HepG2 (cell line): ENCODE data around the gene SLC44A4. TPM values are rescaled to one million over a fixed set of nuclear protein-coding genes. Genes with fewer than 3 reads are reported as not detected.

Source experiments
- CAMTA2 ChIP-seq: sonication (generic); formaldehyde crosslinking; IDR thresholded peaks from 2 replicates; pipeline ENCODE4 v1.4.0; 2020; ENCODE audit warnings: mild to moderate bottlenecking, missing genetic modification reagents, borderline replicate concordance
- FOXA1 ChIP-seq, 2 experiments: fragments of 450-650 bp in 1 of 2; sonication (generic) in 1 of 2; formaldehyde crosslinking in 1 of 2; IDR thresholded peaks; 2 replicates each; pipeline versions ENCODE4 v1.4.0 to v1.6.1; 2016 to 2020; ENCODE audit warnings: missing genetic modification reagents in 1 of 2
- KMT2A ChIP-seq: sonication (generic); formaldehyde crosslinking; IDR thresholded peaks from 2 replicates; pipeline ENCODE4 v1.4.0; 2020; ENCODE audit warnings: missing genetic modification reagents
- PAWR ChIP-seq: sonication (generic); formaldehyde crosslinking; IDR thresholded peaks from 2 replicates; pipeline ENCODE4 v1.4.0; 2020; ENCODE audit warnings: missing genetic modification reagents, mild to moderate bottlenecking, borderline replicate concordance
- SMARCE1 ChIP-seq: fragments of 450-650 bp; IDR thresholded peaks from 2 replicates; pipeline ENCODE4 v1.6.1; 2017; ENCODE audit warnings: borderline replicate concordance
- TSC22D2 ChIP-seq: sonication (generic); formaldehyde crosslinking; IDR thresholded peaks from 2 replicates; pipeline ENCODE4 v1.5.1; 2020; ENCODE audit warnings: missing genetic modification reagents, mild to moderate bottlenecking, borderline replicate concordance
- ZBTB21 ChIP-seq: sonication (generic); formaldehyde crosslinking; IDR thresholded peaks from 2 replicates; pipeline ENCODE4 v1.4.0; 2020; ENCODE audit warnings: missing genetic modification reagents
- ZBTB3 ChIP-seq: sonication (generic); formaldehyde crosslinking; IDR thresholded peaks from 2 replicates; pipeline ENCODE4 v1.4.0; 2020; ENCODE audit warnings: low read depth, mild to moderate bottlenecking, moderate library complexity, missing genetic modification reagents, borderline replicate concordance
- ZC3H4 ChIP-seq: sonication (generic); formaldehyde crosslinking; IDR thresholded peaks from 2 replicates; pipeline ENCODE4 v1.4.0; 2020; ENCODE audit warnings: missing genetic modification reagents, borderline replicate concordance
- ZKSCAN8 ChIP-seq: IDR thresholded peaks from 2 replicates; pipeline ENCODE4 v1.6.1; 2016; ENCODE audit warnings: borderline replicate concordance, missing genetic modification reagents, missing compliant biosample characterization
- ZNF138 ChIP-seq: sonication (generic); formaldehyde crosslinking; IDR thresholded peaks from 2 replicates; pipeline ENCODE4 v1.5.0; 2020; ENCODE audit warnings: mild to moderate bottlenecking, low read depth, missing genetic modification reagents
- ZNF20 ChIP-seq: sonication (generic); formaldehyde crosslinking; IDR thresholded peaks from 2 replicates; pipeline ENCODE4 v1.4.0; 2020; ENCODE audit warnings: mild to moderate bottlenecking, moderate library complexity, missing genetic modification reagents
- ZNF317 ChIP-seq: sonication (generic); formaldehyde crosslinking; IDR thresholded peaks from 2 replicates; pipeline ENCODE4 v1.5.0; 2020; ENCODE audit warnings: mild to moderate bottlenecking, missing genetic modification reagents
- ZNF335 ChIP-seq: sonication (generic); formaldehyde crosslinking; IDR thresholded peaks from 2 replicates; pipeline ENCODE4 v1.4.0; 2020; ENCODE audit warnings: missing genetic modification reagents
- ZNF354B ChIP-seq: sonication (generic); formaldehyde crosslinking; IDR thresholded peaks from 2 replicates; pipeline ENCODE4 v1.8.0; 2022; ENCODE audit warnings: mild to moderate bottlenecking, missing genetic modification reagents
- ZNF432 ChIP-seq: sonication (generic); formaldehyde crosslinking; IDR thresholded peaks from 2 replicates; pipeline ENCODE4 v1.5.0; 2020; ENCODE audit warnings: missing genetic modification reagents, mild to moderate bottlenecking, borderline replicate concordance
- ZNF446 ChIP-seq: sonication (generic); formaldehyde crosslinking; IDR thresholded peaks from 2 replicates; pipeline ENCODE4 v1.5.0; 2020; ENCODE audit warnings: mild to moderate bottlenecking, missing genetic modification reagents
- ZNF619 ChIP-seq: sonication (generic); formaldehyde crosslinking; IDR thresholded peaks from 2 replicates; pipeline ENCODE4 v1.4.0; 2020; ENCODE audit warnings: mild to moderate bottlenecking, missing genetic modification reagents
- ZNF670 ChIP-seq: sonication (generic); formaldehyde crosslinking; IDR thresholded peaks from 2 replicates; pipeline ENCODE4 v1.8.0; 2022; ENCODE audit warnings: mild to moderate bottlenecking, missing genetic modification reagents, borderline replicate concordance
- ZNF772 ChIP-seq: sonication (generic); formaldehyde crosslinking; IDR thresholded peaks from 2 replicates; pipeline ENCODE4 v1.5.0; 2020; ENCODE audit warnings: mild to moderate bottlenecking, missing genetic modification reagents
- ZNF790 ChIP-seq: sonication (generic); formaldehyde crosslinking; IDR thresholded peaks from 2 replicates; pipeline ENCODE4 v1.8.0; 2022; ENCODE audit warnings: missing genetic modification reagents, mild to moderate bottlenecking, borderline replicate concordance
- polyA plus RNA-seq, 8 experiments: library from polyadenylated mRNA; depleted of rRNA in 3 of 8; stranded (reverse) in 7 of 8; unstranded in 1 of 8; fragments of >200 nt; fragmentation: Illumina TruSeq in 4 of 8; extraction: Trizol in 4 of 8; gene quantifications; 2 replicates each; pipeline versions ENCODE4 v1.2.1 to v1.2.3, GENCODE V29; 2011 to 2016; ENCODE audit warnings: low read depth in 4 of 8, missing spikeins in 1 of 8, mixed read lengths in 1 of 8; ENCODE audit not compliant: insufficient read depth in 1 of 8
- total RNA-seq, 5 experiments: library from RNA; depleted of rRNA; stranded (reverse); fragments of >200 nt; fragmentation: Illumina TruSeq; extraction: Trizol; gene quantifications; 2 replicates each; pipeline ENCODE4 v1.2.3, GENCODE V29; 2016; ENCODE audit warnings: low read depth in 1 of 5
- TF ChIP-seq, protein P1 (sequence below): sonication (generic); formaldehyde crosslinking; IDR thresholded peaks from 2 replicates; pipeline ENCODE4 v1.4.0; 2020; ENCODE audit warnings: missing genetic modification reagents, mild to moderate bottlenecking, borderline replicate concordance
- TF ChIP-seq, protein P2 (sequence below): sonication (generic); formaldehyde crosslinking; IDR thresholded peaks from 2 replicates; pipeline ENCODE4 v1.8.1; 2023; ENCODE audit warnings: mild to moderate bottlenecking, missing genetic modification reagents
- TF ChIP-seq, protein P3 (sequence below): IDR thresholded peaks from 2 replicates; pipeline ENCODE4 v1.6.1; 2016; ENCODE audit warnings: missing biosample characterization, missing genetic modification reagents, low read depth
- TF ChIP-seq, protein P4 (sequence below): sonication (generic); formaldehyde crosslinking; IDR thresholded peaks from 2 replicates; pipeline ENCODE4 v1.4.0; 2020; ENCODE audit warnings: missing genetic modification reagents

The SLC44A4 gene
- total and polyA plus RNA-seq, 2 of the 13 experiments (the other 11 are each of a cell fraction or from before 2014, with no cell fraction given), result 3.5 to 5.9 TPM

DNA sequence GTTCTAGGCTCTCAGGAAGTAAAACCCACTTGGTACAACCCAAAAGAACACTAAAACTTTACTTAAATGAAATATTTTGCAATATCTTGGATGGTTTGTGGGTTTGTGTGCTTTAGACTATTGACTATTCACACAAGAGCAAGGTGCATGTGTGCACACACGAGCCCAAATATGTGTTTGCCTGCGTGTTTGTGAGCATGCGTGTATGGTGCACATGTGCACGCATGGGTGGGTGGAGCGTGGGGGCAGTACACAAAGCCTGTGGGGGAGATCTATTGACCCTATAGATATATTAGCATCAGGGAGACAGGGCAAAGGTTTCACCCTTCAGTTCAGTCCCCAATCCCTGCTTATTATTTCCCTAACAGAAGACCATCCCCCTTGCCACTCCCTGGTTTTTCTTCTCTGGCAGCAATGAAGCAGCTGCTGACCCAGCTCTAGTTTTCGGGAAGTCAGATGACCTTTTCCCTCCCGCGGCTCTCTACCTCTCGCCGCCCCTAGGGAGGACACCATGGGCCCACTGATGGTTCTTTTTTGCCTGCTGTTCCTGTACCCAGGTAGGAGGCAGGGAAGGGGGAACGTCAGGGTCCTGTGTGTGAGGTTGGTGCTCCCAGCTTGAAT, 48.6 kb upstream of the SLC44A4 start, which contains the start of gene C2 (continued):
- peak; percentile 33; the same call in 1 of the 2 replicates for TF ChIP-seq KMT2A (CRISPR knock-in tag)
- TF ChIP-seq ZNF790, result peak; percentile 40; the same call in 1 of the 2 replicates
- TF ChIP-seq ZBTB3 (CRISPR knock-in tag), result no peak
- TF ChIP-seq, protein P1, sequence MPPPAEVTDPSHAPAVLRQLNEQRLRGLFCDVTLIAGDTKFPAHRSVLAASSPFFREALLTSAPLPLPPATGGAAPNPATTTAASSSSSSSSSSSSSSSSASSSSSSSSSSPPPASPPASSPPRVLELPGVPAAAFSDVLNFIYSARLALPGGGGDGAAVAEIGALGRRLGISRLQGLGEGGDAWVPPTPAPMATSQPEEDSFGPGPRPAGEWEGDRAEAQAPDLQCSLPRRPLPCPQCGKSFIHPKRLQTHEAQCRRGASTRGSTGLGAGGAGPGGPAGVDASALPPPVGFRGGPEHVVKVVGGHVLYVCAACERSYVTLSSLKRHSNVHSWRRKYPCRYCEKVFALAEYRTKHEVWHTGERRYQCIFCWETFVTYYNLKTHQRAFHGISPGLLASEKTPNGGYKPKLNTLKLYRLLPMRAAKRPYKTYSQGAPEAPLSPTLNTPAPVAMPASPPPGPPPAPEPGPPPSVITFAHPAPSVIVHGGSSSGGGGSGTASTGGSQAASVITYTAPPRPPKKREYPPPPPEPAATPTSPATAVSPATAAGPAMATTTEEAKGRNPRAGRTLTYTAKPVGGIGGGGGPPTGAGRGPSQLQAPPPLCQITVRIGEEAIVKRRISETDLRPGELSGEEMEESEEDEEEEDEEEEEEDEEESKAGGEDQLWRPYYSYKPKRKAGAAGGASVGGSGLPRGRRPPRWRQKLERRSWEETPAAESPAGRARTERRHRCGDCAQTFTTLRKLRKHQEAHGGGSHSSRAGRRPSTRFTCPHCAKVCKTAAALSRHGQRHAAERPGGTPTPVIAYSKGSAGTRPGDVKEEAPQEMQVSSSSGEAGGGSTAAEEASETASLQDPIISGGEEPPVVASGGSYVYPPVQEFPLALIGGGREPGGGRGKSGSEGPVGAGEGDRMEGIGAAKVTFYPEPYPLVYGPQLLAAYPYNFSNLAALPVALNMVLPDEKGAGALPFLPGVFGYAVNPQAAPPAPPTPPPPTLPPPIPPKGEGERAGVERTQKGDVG (CRISPR knock-in tag), result peak; percentile 72; the same call in 1 of the 2 replicates
- peak; percentile 93; the same call in 1 of the 2 replicates for TF ChIP-seq ZNF772
- peak; percentile 94 for TF ChIP-seq ZNF335 (CRISPR knock-in tag)
- no peak for TF ChIP-seq SMARCE1
- TF ChIP-seq ZNF670 (CRISPR knock-in tag), result 0 out of 2 replicates have a peak, but pooled peaks have one; percentile 75
- TF ChIP-seq ZNF354B (CRISPR knock-in tag), result 0 out of 2 replicates have a peak, but pooled peaks have one; percentile 73
- no peak for TF ChIP-seq CAMTA2 (CRISPR knock-in tag)
- no peak for TF ChIP-seq ZNF20
- TF ChIP-seq ZNF317 (CRISPR knock-in tag), result no peak
- TF ChIP-seq PAWR, result no peak
- peak; percentile 86 for TF ChIP-seq ZKSCAN8 (CRISPR knock-in tag)
- TF ChIP-seq, protein P2, sequence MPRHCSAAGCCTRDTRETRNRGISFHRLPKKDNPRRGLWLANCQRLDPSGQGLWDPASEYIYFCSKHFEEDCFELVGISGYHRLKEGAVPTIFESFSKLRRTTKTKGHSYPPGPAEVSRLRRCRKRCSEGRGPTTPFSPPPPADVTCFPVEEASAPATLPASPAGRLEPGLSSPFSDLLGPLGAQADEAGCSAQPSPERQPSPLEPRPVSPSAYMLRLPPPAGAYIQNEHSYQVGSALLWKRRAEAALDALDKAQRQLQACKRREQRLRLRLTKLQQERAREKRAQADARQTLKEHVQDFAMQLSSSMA (CRISPR knock-in tag), result no peak
- no peak for TF ChIP-seq ZNF619
- TF ChIP-seq TSC22D2 (CRISPR knock-in tag), result 0 out of 2 replicates have a peak, but pooled peaks have one; percentile 46
- TF ChIP-seq, protein P3, sequence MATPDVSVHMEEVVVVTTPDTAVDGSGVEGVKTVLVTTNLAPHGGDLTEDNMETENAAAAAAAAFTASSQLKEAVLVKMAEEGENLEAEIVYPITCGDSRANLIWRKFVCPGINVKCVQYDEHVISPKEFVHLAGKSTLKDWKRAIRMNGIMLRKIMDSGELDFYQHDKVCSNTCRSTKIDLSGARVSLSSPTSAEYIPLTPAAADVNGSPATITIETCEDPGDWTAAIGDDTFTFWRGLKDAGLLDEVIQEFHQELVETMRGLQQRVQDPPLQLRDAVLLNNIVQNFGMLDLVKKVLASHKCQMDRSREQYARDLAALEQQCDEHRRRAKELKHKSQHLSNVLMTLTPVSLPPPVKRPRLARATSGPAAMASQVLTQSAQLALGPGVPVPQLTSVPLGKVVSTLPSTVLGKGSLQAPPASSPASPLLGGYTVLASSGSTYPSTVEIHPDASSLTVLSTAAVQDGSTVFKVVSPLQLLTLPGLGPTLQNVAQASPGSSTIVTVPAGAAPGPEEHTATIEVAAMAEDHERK (CRISPR knock-in tag), result no peak
- TF ChIP-seq, protein P4, sequence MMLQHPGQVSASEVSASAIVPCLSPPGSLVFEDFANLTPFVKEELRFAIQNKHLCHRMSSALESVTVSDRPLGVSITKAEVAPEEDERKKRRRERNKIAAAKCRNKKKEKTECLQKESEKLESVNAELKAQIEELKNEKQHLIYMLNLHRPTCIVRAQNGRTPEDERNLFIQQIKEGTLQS, result no peak
- peak; percentile 67; the same call in 1 of the 2 replicates for TF ChIP-seq ZBTB21 (CRISPR knock-in tag)
- no peak for TF ChIP-seq ZNF446
- TF ChIP-seq FOXA1 (IDR thresholded peaks at IDR 0.05), result peak; percentile 91
- peak; percentile 99 for TF ChIP-seq FOXA1 (CRISPR knock-in tag; IDR thresholded peaks at IDR 0.05)
- TF ChIP-seq ZNF138 (CRISPR knock-in tag), result no peak
- TF ChIP-seq ZNF432 (CRISPR knock-in tag), result no peak
- TF ChIP-seq ZC3H4 (CRISPR knock-in tag), result no peak
